Fibroblast of the conjunctiva (primary cell): ENCODE results near the gene UBALD1.

Experiments
- DNase-seq: peaks from one replicate; pipeline ENCODE4 v3.0.0-alpha.2; 2010; ENCODE audit warnings: low read depth

The UBALD1 gene

GRCh38 chr16:4616047-4616811 is 1.5 kb upstream of the UBALD1 start:
- peak; percentile 99 for DNase-seq

GRCh38 chr16:4615384-4616046 is 827 bp upstream of the UBALD1 start:
- no peak for DNase-seq

GRCh38 chr16:4613636-4614570 is 785 bp downstream of the UBALD1 start:
- no peak for DNase-seq

GRCh38 chr16:4612977-4613635 is 1.6 kb downstream of the UBALD1 start:
- no peak for DNase-seq

GRCh38 chr16:4612474-4612931 is 2.2 kb downstream of the UBALD1 start:
- no peak for DNase-seq

- no peak for DNase-seq
Observed at GRCh38 chr16:4611337-4612021, 3.2 kb downstream of the UBALD1 start.

- no peak for DNase-seq
Observed at GRCh38 chr16:4610011-4611005, 4.4 kb downstream of the UBALD1 start.

- no peak for DNase-seq
Observed at GRCh38 chr16:4609200-4610010, 5.3 kb downstream of the UBALD1 start.

GRCh38 chr16:4608704-4608980 is 6.0 kb downstream of the UBALD1 start:
- DNase-seq: no peak

GRCh38 chr16:4607841-4608703 is 6.6 kb downstream of the UBALD1 start:
- DNase-seq: no peak

GRCh38 chr16:4606354-4606753 is 8.3 kb downstream of the UBALD1 start:
- DNase-seq: no peak

- DNase-seq: no peak
Observed at GRCh38 chr16:4604401-4604800, 10.3 kb downstream of the UBALD1 start.

- no peak for DNase-seq
Observed at GRCh38 chr16:4603624-4604170, 11.0 kb downstream of the UBALD1 start.

- DNase-seq: no peak
Observed at GRCh38 chr16:4602331-4602730, 12.4 kb downstream of the UBALD1 start.

- no peak for DNase-seq
Observed at GRCh38 chr16:4601864-4602186, 12.9 kb downstream of the UBALD1 start.

GRCh38 chr16:4601036-4601863 is 13.4 kb downstream of the UBALD1 start:
- DNase-seq: no peak

GRCh38 chr16:4599545-4599944 is 15.1 kb downstream of the UBALD1 start:
- DNase-seq: no peak
